ENCODE results near the gene STARD9. TPM values are rescaled to one million over a fixed set of nuclear protein-coding genes. Genes with fewer than 3 reads are reported as not detected.

STARD9 gene
- total and polyA plus RNA-seq, 9 of the 15 experiments (the other 6 are each of a cell fraction or from before 2014, with no cell fraction given): 0.45 to 6.0 (median 3.6) TPM

GRCh38 chr15:42693496-42693895 lies 118.1 kb downstream of the STARD9 start:
- Histone ChIP-seq H4K20me1 (replicated peaks; ENCODE audit: control insufficient read depth, insufficient read depth, low read length) (peaks cover 3% of the 10 kb centered on the region; the same call in 1 of the 2 replicates), H3K36me3 (ENCODE audit: control insufficient read depth, insufficient read depth, low read length) (no peaks in the 10 kb centered on the region), H3K4me2 (ENCODE audit: insufficient read depth, low read length) (no peak overlapping the region), H3K9me3 (replicated peaks; ENCODE audit: control insufficient read depth, insufficient read depth, low read depth, low read length) (no peaks in the 10 kb centered on the region), H3K79me2 (ENCODE audit: control insufficient read depth, insufficient read depth, low read length) (no peaks in the 10 kb centered on the region), H3K27me3 (ENCODE audit: control insufficient read depth in 2 of 2, insufficient read depth in 2 of 2, low read length in 2 of 2) (no peaks in the 10 kb centered on the region), H3K4me1 (replicated peaks in 1 of 2; ENCODE audit: control insufficient read depth in 2 of 2, insufficient read depth in 2 of 2, low read length in 2 of 2) (no peaks in the 10 kb centered on the region; a peak in 2 of 5 replicates), H3K9me1 (ENCODE audit: control insufficient read depth, insufficient read depth, low read length) (no peaks in the 10 kb centered on the region), H2AFZ (ENCODE audit: low read depth, low read length) (no peak overlapping the region), H3K4me3 (no peak overlapping the region), H3K9ac (ENCODE audit: insufficient read depth in 1 of 2, low read depth in 2 of 2, low read length in 2 of 2) (no peak overlapping the region), H3K27ac (ENCODE audit: extremely low read depth, low read depth, low read length) (no peak overlapping the region)
- no TSS peak for BruUV-seq (replicated peaks)
- ChIA-PET CTCF (ENCODE audit: low intra/inter-chr PET ratio) (no interaction called here), POLR2A (no interaction called here)
- in situ Hi-C loops (cut with MboI): no loop called here
- TF ChIP-seq ATF3 (IDR thresholded peaks at IDR 0.05): no peak
- no peak for TF ChIP-seq ATF3 (CRISPR knock-in tag; conservative IDR thresholded peaks at IDR 0.05)
- TF ChIP-seq GATA2 (CRISPR knock-in tag; IDR thresholded peaks at IDR 0.05): no peak
- no peak for TF ChIP-seq TCFL5 (CRISPR knock-in tag; conservative IDR thresholded peaks at IDR 0.05)
- TF ChIP-seq RBBP5 (IDR thresholded peaks at IDR 0.05; ENCODE audit: borderline replicate concordance, insufficient read depth, low read length, poor library complexity, severe bottlenecking): no peak
- TF ChIP-seq CBX8 (IDR thresholded peaks at IDR 0.05; ENCODE audit: borderline replicate concordance, extremely low read depth, low read depth, low read length, poor library complexity, severe bottlenecking): no peak
- no peak for TF ChIP-seq PBX2 (CRISPR knock-in tag; IDR thresholded peaks at IDR 0.05; ENCODE audit: low read depth)
- no peak for TF ChIP-seq PBX2 (tag; conservative IDR thresholded peaks at IDR 0.05; ENCODE audit: low read depth)
- no peak for ATAC-seq
- no peak for FAIRE-seq
- intact Hi-C loops (cut with micrococcal nuclease): no loop called here
- no peak for DNase-seq (ENCODE audit: extremely low read depth in 1 of 4, low spot score in 3 of 4)
- WGBS (ENCODE audit: insufficient coverage, low coverage, missing lambda C conversion rate): 50% methylated on average over 6 of the region's 6 CpGs
